H1 (cell line): Measurements from ENCODE around the gene CELA1. TPM values are rescaled to one million over a fixed set of nuclear protein-coding genes. Genes with fewer than 3 reads are reported as not detected.

Experiments
- CTCF ChIA-PET: fragments of 300-600 bp; sonication (Branson Sonifier 250); formaldehyde crosslinking; loops from one replicate; lab custom pipeline; 2021; ENCODE audit not compliant: partially characterized antibody; lab: Charles Lee
- POLR2A ChIA-PET: fragments of 300-600 bp; sonication (Branson Sonifier 250); formaldehyde crosslinking; loops from one replicate; lab custom pipeline; 2021; ENCODE audit warnings: inconsistent platforms; ENCODE audit not compliant: partially characterized antibody; lab: Charles Lee
- DNase-seq, 2 experiments: peaks; one replicate each; pipeline versions ENCODE4 v3.0.0 to v3.0.0-alpha.2; 2010 to 2022; ENCODE audit warnings: low spot score in 2 of 2, low read depth in 1 of 2, mixed read lengths in 1 of 2
- FAIRE-seq: peaks from 2 replicates; lab custom pipeline; 2011; peaks lifted over from hg19 to GRCh38; lab: Jason Lieb, UNC
- H2AFZ ChIP-seq: 2 replicates; pipeline ENCODE4 v1.8.1; 2012; ENCODE audit warnings: low read length, inconsistent platforms
- H2AK5ac ChIP-seq: 2 replicates; pipeline ENCODE4 v1.6.1; 2013; ENCODE audit warnings: low read depth, low read length
- H2BK120ac ChIP-seq: replicated peaks from 2 replicates; pipeline ENCODE3; 2013; ENCODE audit warnings: low read depth, low read length, inconsistent platforms
- H2BK12ac ChIP-seq: 2 replicates; pipeline ENCODE4 v1.6.1; 2013; ENCODE audit warnings: low read depth, low read length
- H2BK15ac ChIP-seq: 2 replicates; pipeline ENCODE4 v1.6.1; 2013; ENCODE audit warnings: low read length
- H2BK20ac ChIP-seq: 2 replicates; pipeline ENCODE4 v1.6.1; 2013; ENCODE audit warnings: low read length
- H2BK5ac ChIP-seq: 2 replicates; pipeline ENCODE4 v1.6.1; 2013; ENCODE audit warnings: low read depth, low read length
- H3K14ac ChIP-seq: 2 replicates; pipeline ENCODE4 v1.6.1; 2013; ENCODE audit warnings: inconsistent platforms; ENCODE audit not compliant: insufficient read length
- H3K18ac ChIP-seq: 2 replicates; pipeline ENCODE4 v1.6.1; 2013; ENCODE audit warnings: low read length; ENCODE audit errors: extremely low read depth
- H3K23ac ChIP-seq: 2 replicates; pipeline ENCODE4 v1.6.1; 2013; ENCODE audit warnings: inconsistent platforms; ENCODE audit not compliant: insufficient read length
- H3K23me2 ChIP-seq: 2 replicates; pipeline ENCODE4 v1.6.1; 2013; ENCODE audit warnings: low read depth, low read length
- H3K27ac ChIP-seq: 2 replicates; pipeline ENCODE4 v1.6.1; 2011; ENCODE audit warnings: low read depth, low read length, inconsistent platforms
- H3K27me3 ChIP-seq, 4 experiments: replicated peaks in 1 of 4; 1 replicate in 1 of 4; 2 replicates in 3 of 4; pipeline versions ENCODE4 v1.6.1 to v1.8.1; 2011 to 2013; ENCODE audit warnings: low read length in 3 of 4, mild to moderate bottlenecking in 3 of 4, inconsistent platforms in 2 of 4, mixed read lengths in 2 of 4, moderate library complexity in 1 of 4; ENCODE audit not compliant: control insufficient read depth in 3 of 4, insufficient read depth in 3 of 4; ENCODE audit errors: extremely low read depth in 1 of 4
- H3K36me3 ChIP-seq, 4 experiments: 2 replicates each; pipeline versions ENCODE4 v1.6.1 to v1.8.1; 2011 to 2013; ENCODE audit warnings: mild to moderate bottlenecking in 4 of 4, low read length in 3 of 4, moderate library complexity in 2 of 4, control low read depth in 1 of 4, inconsistent platforms in 1 of 4; ENCODE audit not compliant: insufficient read depth in 4 of 4, control insufficient read depth in 2 of 4
- H3K4ac ChIP-seq: replicated peaks from 2 replicates; pipeline ENCODE3; 2013; ENCODE audit warnings: low read length, low read depth, mixed read lengths, inconsistent platforms; ENCODE audit not compliant: insufficient read length
- H3K4me1 ChIP-seq, 4 experiments: replicated peaks in 1 of 4; 1 replicate in 1 of 4; 2 replicates in 3 of 4; pipeline versions ENCODE4 v1.6.1 to v1.8.1; 2011 to 2013; ENCODE audit warnings: low read length in 3 of 4, inconsistent platforms in 2 of 4, mixed read lengths in 1 of 4; ENCODE audit not compliant: insufficient read depth in 4 of 4, control insufficient read depth in 3 of 4
- H3K4me2 ChIP-seq, 2 experiments: 2 replicates each; pipeline versions ENCODE4 v1.6.1 to v1.8.1; 2011 to 2013; ENCODE audit warnings: low read depth in 2 of 2, low read length in 2 of 2, control low read depth in 1 of 2, inconsistent platforms in 1 of 2, mild to moderate bottlenecking in 1 of 2; ENCODE audit not compliant: insufficient read depth in 1 of 2
- H3K4me3 ChIP-seq, 4 experiments: fragments of 200-600, 300-600 bp in 1 of 4; sonication (generic), shearing (Covaris generic), sonication (Bioruptor Twin) in 1 of 4; 2 replicates each; pipeline versions ENCODE4 v1.5.1 to v1.8.1; 2011 to 2016; ENCODE audit warnings: low read length in 4 of 4, low read depth in 3 of 4, control low read depth in 2 of 4, inconsistent platforms in 2 of 4, mild to moderate bottlenecking in 2 of 4, mixed read lengths in 1 of 4, moderate library complexity in 1 of 4; ENCODE audit not compliant: insufficient read depth in 2 of 4; ENCODE audit errors: extremely low read depth in 1 of 4
- H3K56ac ChIP-seq: replicated peaks from 2 replicates; pipeline ENCODE3; 2013; ENCODE audit warnings: low read depth, mild to moderate bottlenecking, mixed read lengths, low read length, inconsistent platforms; ENCODE audit not compliant: insufficient read length
- H3K79me1 ChIP-seq: 2 replicates; pipeline ENCODE4 v1.6.1; 2013; ENCODE audit warnings: low read depth, low read length, control low read depth
- H3K79me2 ChIP-seq, 2 experiments: 2 replicates each; pipeline versions ENCODE4 v1.6.1 to v1.8.1; 2012 to 2013; ENCODE audit warnings: low read length in 2 of 2, mild to moderate bottlenecking in 2 of 2, inconsistent platforms in 1 of 2; ENCODE audit not compliant: insufficient read depth in 2 of 2, control insufficient read depth in 1 of 2
- H3K9ac ChIP-seq, 4 experiments: replicated peaks in 1 of 4; 1 replicate in 1 of 4; 2 replicates in 3 of 4; pipeline versions ENCODE4 v1.6.1 to v1.8.1; 2011 to 2013; ENCODE audit warnings: low read depth in 3 of 4, low read length in 3 of 4, control low read depth in 2 of 4, mild to moderate bottlenecking in 2 of 4, moderate library complexity in 2 of 4, inconsistent platforms in 1 of 4; ENCODE audit errors: extremely low read depth in 1 of 4
- H3K9me3 ChIP-seq, 2 experiments: 2 replicates each; pipeline versions ENCODE4 v1.6.1 to v1.8.1; 2012 to 2013; ENCODE audit warnings: mild to moderate bottlenecking in 2 of 2, moderate library complexity in 2 of 2, control low read depth in 1 of 2, inconsistent platforms in 1 of 2, low read depth in 1 of 2, low read length in 1 of 2, mixed read lengths in 1 of 2; ENCODE audit not compliant: insufficient read depth in 2 of 2
- H4K20me1 ChIP-seq, 2 experiments: replicated peaks in 1 of 2; 2 replicates each; pipeline versions ENCODE3 to v1.8.1; 2011 to 2013; ENCODE audit warnings: inconsistent platforms in 2 of 2, low read length in 2 of 2, mild to moderate bottlenecking in 1 of 2; ENCODE audit not compliant: insufficient read depth in 2 of 2, control insufficient read depth in 1 of 2
- H4K5ac ChIP-seq: 2 replicates; pipeline ENCODE4 v1.6.1; 2013; ENCODE audit warnings: low read length, low read depth, mixed read lengths, inconsistent platforms; ENCODE audit not compliant: insufficient read length
- H4K8ac ChIP-seq: 2 replicates; pipeline ENCODE4 v1.8.0; 2013; ENCODE audit warnings: mild to moderate bottlenecking, moderate library complexity, low read length, inconsistent platforms; ENCODE audit not compliant: insufficient read depth; ENCODE audit errors: extremely low read depth
- H4K91ac ChIP-seq: replicated peaks from 2 replicates; pipeline ENCODE3; 2013; ENCODE audit warnings: low read length, mixed read lengths, inconsistent platforms; ENCODE audit not compliant: insufficient read length
- HDAC2 ChIP-seq, 2 experiments: fragments of 300-600 bp in 1 of 2; sonication (generic) in 1 of 2; IDR thresholded peaks; 2 replicates each; pipeline ENCODE4 v1.6.1; 2011 to 2012; ENCODE audit warnings: low read depth in 2 of 2, low read length in 2 of 2, mild to moderate bottlenecking in 2 of 2, moderate library complexity in 2 of 2, borderline replicate concordance in 1 of 2, inconsistent platforms in 1 of 2
- HDAC6 ChIP-seq: IDR thresholded peaks from one replicate; pipeline ENCODE4 v1.7.1; 2012; ENCODE audit warnings: low read depth, mild to moderate bottlenecking, inconsistent platforms, low read length, moderate library complexity
- KDM4A ChIP-seq: IDR thresholded peaks from one replicate; pipeline ENCODE4 v1.7.1; 2012; ENCODE audit warnings: low read depth, mild to moderate bottlenecking, moderate library complexity, low read length, inconsistent platforms; ENCODE audit not compliant: severe bottlenecking
- MAFK ChIP-seq: IDR thresholded peaks from 2 replicates; pipeline ENCODE4 v1.6.1; 2012; ENCODE audit warnings: low read depth, mild to moderate bottlenecking, improper control_type of control experiment, low read length
- PHF8 ChIP-seq: fragments of 200-600 bp; sonication (generic); conservative IDR thresholded peaks from 2 replicates; pipeline ENCODE4 v1.7.1; 2012; ENCODE audit warnings: low read depth, mild to moderate bottlenecking, inconsistent platforms, low read length, moderate library complexity
- RFX5 ChIP-seq: IDR thresholded peaks from 2 replicates; pipeline ENCODE4 v1.6.1; 2011; ENCODE audit warnings: low read depth, low read length, improper control_type of control experiment, borderline replicate concordance
- SAP30 ChIP-seq: fragments of 300-600 bp; sonication (generic); IDR thresholded peaks from 2 replicates; pipeline ENCODE4 v1.7.1; 2012; ENCODE audit warnings: low read length, moderate library complexity, mild to moderate bottlenecking, inconsistent platforms; ENCODE audit not compliant: insufficient read depth, insufficient replicate concordance
- SP2 ChIP-seq: IDR thresholded peaks from 2 replicates; pipeline ENCODE4 v1.6.1; 2012; ENCODE audit warnings: mild to moderate bottlenecking, low read length, inconsistent platforms
- TAF1 ChIP-seq: IDR thresholded peaks from 2 replicates; pipeline ENCODE4 v1.6.1; 2011; ENCODE audit warnings: mild to moderate bottlenecking, low read depth, low read length
- YY1 ChIP-seq: IDR thresholded peaks from 2 replicates; pipeline ENCODE4 v1.6.1; 2011; ENCODE audit warnings: low read depth, mild to moderate bottlenecking, low read length
- WGBS, 2 experiments: shearing (Covaris generic) in 1 of 2; methylation state at CpG; one replicate each; pipeline versions ENCODE4 v1.1.6 to v1.1.7; 2013 to 2015; ENCODE audit warnings: low lambda C conversion rate in 2 of 2, mixed read lengths in 2 of 2, inconsistent platforms in 1 of 2, low coverage in 1 of 2, missing lambda C conversion rate in 1 of 2; ENCODE audit not compliant: insufficient replicate concordance in 2 of 2, insufficient coverage in 1 of 2, insufficient read length in 1 of 2; ENCODE audit errors: extremely low coverage in 1 of 2, missing lambda C conversion rate in 1 of 2; 5-methylcytosine and 5-hydroxymethylcytosine counted together
- polyA plus RNA-seq, 7 experiments: library from polyadenylated mRNA; depleted of rRNA in 3 of 7; stranded (reverse) in 5 of 7; unstranded in 2 of 7; fragments of >200 nt in 5 of 7; fragments of 200-250 nt in 2 of 7; gene quantifications; 1 replicate in 5 of 7; 2 replicates in 1 of 7; 4 replicates in 1 of 7; pipeline versions ENCODE4 v1.2.1 to v1.2.3, GENCODE V29; 2011 to 2013; ENCODE audit warnings: missing spikeins in 2 of 7, mixed read lengths in 2 of 7
- total RNA-seq: library from RNA; stranded (reverse); fragmentation: NEBNext Ultra II Directional; extraction: Animal tissue kit (Norgen Biotek cat#: 25700); gene quantifications from 2 replicates; pipeline ENCODE4 v1.2.1, GENCODE V29; 2021
- TF ChIP-seq, protein P1 (sequence below): IDR thresholded peaks from 2 replicates; pipeline ENCODE4 v1.6.1; 2012; ENCODE audit warnings: inconsistent platforms

Gene CELA1
- total and polyA plus RNA-seq, 2 of the 8 experiments (the other 6 are each of a cell fraction or from before 2014, with no cell fraction given): 0.09 TPM; not detected in 1

DNA sequence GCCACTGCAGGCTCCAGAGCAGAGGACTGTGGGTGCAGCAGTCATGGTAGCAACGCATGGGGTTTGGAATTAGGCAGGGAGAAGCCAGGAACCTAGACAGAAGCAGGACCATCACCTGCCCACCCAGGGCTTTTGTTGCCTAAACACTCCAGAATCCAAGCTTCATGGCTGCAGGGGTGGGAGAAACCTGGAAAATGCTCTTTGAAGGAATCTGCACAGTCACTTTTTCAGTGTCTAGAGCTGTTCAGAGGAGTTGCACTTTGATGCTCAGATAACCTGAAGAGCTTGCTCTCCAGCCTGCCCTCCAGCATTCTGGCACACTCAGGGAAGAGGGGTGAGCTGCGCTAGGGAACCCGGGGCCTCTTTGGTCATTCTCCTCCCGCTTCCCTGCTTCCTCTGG, 1.6 kb upstream of the CELA1 start:
- no peak overlapping the region for H3K9ac ChIP-seq
- 95% methylated on average over 4 of the region's 4 CpGs; no CpG with 5 or more reads in 1 of the 2 experiments for WGBS, 2 experiments
- no peak overlapping the region for H3K18ac ChIP-seq
- no peak for DNase-seq
- H3K14ac ChIP-seq: no peak overlapping the region
- no peak overlapping the region for H3K27ac ChIP-seq
- H3K79me1 ChIP-seq: no peaks in the 10 kb centered on the region
- no peak overlapping the region for H2BK12ac ChIP-seq
- H3K36me3 ChIP-seq: no peaks in the 10 kb centered on the region
- CTCF ChIA-PET: interaction anchor here (0.7 to 10.2 kb wide), 8 partner anchors 8 to 202 kb away, joined by 3 to 119 read pairs (median 4); partner anchors contain the start of gene SMAGP
- H3K23me2 ChIP-seq: no peaks in the 10 kb centered on the region
- no peak overlapping the region for H3K4ac ChIP-seq
- H2BK20ac ChIP-seq: no peak overlapping the region
- no peaks in the 10 kb centered on the region for H3K79me2 ChIP-seq
- POLR2A ChIA-PET: interaction anchor here (2.6 kb wide), 1 partner anchor 78 kb away, joined by 10 read pairs; the partner anchor contains the start of gene SMAGP
- no peak overlapping the region for H3K4me2 ChIP-seq
- no peak overlapping the region for H2BK15ac ChIP-seq
- no peaks in the 10 kb centered on the region for H4K20me1 ChIP-seq
- no peak overlapping the region for H2AK5ac ChIP-seq
- H3K23ac ChIP-seq: no peak overlapping the region
- no peak overlapping the region for H3K4me3 ChIP-seq
- H2BK5ac ChIP-seq: no peak overlapping the region
- TF ChIP-seq SAP30: no peak
- TF ChIP-seq, protein P1, sequence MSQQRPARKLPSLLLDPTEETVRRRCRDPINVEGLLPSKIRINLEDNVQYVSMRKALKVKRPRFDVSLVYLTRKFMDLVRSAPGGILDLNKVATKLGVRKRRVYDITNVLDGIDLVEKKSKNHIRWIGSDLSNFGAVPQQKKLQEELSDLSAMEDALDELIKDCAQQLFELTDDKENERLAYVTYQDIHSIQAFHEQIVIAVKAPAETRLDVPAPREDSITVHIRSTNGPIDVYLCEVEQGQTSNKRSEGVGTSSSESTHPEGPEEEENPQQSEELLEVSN: no peak
- no peak for TF ChIP-seq TAF1
- TF ChIP-seq KDM4A: no peak
- no peak for TF ChIP-seq SP2
- TF ChIP-seq YY1: no peak
- TF ChIP-seq RFX5: no peak
- no peak for TF ChIP-seq MAFK
- no peak for TF ChIP-seq HDAC6
- TF ChIP-seq PHF8: no peak
- no peak for TF ChIP-seq HDAC2 (IDR thresholded peaks at IDR 0.05; ENCODE audit: borderline replicate concordance in 1 of 2, low read depth in 2 of 2, low read length in 2 of 2)
- no peaks in the 10 kb centered on the region for H3K9me3 ChIP-seq
- no peak overlapping the region for H2BK120ac ChIP-seq
- no peak overlapping the region for H4K5ac ChIP-seq
- H2AFZ ChIP-seq: no peak overlapping the region
- no peak overlapping the region for H4K91ac ChIP-seq
- H3K27me3 ChIP-seq: no peaks in the 10 kb centered on the region
- H3K56ac ChIP-seq: no peak overlapping the region
- FAIRE-seq: no peak
- H3K4me1 ChIP-seq: peaks cover 0 to 4% (median 2%) of the 10 kb centered on the region in 4 experiments; a peak in 1 of 7 replicates
- H4K8ac ChIP-seq: no peak overlapping the region
